Stimulated activated CD8-positive, alpha-beta memory T cell treated with anti-CD3 and anti-CD28 coated beads, Interleukin-12 subunit alpha, Interleukin-12 subunit beta, amount 100 ng/mL, for 1 hour (primary cell): Measurements from ENCODE around the gene EEF1AKMT4.

Source experiments
- DNase-seq: peaks from one replicate; pipeline ENCODE4 v3.0.0-alpha.2; 2020; ENCODE audit warnings: low read depth

EEF1AKMT4 gene

GRCh38 chr3:184235381-184236032 lies 14.0 kb upstream of the EEF1AKMT4 start:
- DNase-seq, result no peak

DNA sequence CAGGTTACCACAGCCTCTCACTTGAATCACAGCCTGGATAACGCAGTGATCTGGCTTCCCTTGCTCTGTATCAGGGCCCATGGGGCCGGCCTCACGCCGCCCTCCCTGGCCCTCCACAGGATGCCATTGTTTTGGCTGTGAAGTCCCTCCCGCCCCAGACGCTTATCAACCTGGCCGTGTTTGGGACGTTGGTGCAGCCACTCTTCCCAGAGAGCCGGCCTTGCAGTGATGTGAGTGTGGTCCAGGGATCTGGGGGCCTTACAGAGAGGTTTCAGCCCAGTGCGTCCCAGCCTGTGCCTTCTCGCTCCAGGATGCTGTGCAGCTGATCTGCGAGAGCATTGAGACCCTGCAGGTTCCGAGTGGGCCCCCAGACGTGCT lies 13.4 kb upstream of the EEF1AKMT4 start:
- DNase-seq, result no peak

- no peak for DNase-seq
These were observed 12.8 kb upstream of the EEF1AKMT4 start for GRCh38 chr3:184236636-184237035.

- DNase-seq, result no peak
These were observed 12.3 kb upstream of the EEF1AKMT4 start for GRCh38 chr3:184237211-184237610.

GRCh38 chr3:184237807-184238206 lies 11.7 kb upstream of the EEF1AKMT4 start:
- DNase-seq, result no peak

GRCh38 chr3:184238246-184238818 lies 11.1 kb upstream of the EEF1AKMT4 start:
- no peak for DNase-seq

DNA sequence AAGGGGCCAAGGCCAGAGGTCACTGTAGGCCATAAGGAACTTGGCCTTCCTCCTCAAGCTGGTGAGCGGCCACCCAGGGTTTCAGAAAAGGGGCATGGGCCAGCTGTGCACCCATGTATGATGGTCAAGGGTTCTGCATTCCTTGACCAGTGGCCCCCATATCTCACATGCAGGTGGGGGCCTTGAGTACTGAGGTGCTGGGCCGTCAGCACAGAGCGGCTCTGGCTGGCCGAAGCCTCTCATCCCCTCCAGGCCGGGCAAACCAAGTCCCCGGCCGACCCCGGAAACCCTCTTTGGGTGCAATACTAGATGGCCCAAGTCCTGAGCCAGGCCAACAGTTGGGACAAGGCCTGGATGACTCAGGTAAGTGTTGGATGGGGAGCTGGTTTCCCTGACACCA lies 10.3 kb upstream of the EEF1AKMT4 start:
- no peak for DNase-seq

DNA sequence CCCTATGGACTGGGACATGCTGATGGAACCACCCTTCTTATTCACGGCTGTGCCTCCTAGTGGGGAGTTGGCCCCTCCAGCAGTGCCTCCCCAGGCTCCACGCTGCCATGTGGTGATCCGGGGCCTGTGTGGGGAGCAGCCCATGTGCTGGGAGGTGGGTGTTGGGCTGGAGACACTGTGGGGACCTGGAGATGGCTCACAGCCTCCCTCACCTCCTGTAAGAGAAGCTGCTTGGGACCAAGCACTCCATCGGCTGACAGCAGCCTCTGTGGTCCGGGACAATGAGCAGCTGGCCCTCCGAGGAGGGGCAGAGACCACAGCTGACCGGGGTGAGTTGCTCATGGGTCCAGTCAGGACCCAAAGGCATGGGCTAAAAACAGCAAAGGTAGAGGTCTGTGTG lies 9.8 kb upstream of the EEF1AKMT4 start:
- DNase-seq, result no peak

DNA sequence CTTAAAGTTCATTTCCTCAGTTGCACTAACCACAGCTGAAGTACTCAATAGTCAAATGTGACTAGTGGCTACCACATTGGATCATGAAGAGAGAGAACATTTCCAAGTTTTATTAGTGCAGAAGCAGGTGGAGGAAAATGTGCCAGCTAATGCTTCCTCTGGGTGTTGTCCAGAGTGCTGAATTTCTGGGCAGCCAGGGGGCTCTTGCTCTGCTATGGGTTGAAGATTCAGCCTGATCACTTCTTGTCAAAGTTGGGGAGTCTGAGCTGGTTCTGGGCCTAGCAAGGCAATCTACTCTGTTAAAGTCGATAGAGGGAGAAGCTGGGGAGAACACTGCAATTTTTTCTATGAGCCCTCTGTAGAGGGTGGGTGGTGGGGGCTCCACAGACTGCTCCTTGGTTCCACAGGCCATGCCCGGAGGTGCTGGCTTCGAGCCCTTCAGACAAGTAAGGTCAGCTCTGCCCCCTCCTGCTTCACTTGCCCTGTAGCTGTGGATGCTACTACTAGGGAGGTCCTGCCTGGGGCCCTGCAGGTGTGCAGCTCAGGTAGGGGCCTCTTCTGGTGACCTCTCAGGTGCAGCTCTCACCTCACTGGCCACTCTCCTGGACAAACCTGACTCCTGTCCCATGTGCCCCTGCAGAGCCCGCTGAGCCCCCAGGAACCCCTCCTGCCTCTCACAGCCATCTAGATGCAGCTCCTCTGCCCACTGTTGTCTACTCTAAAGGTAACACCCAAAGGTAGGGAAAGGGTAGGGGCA lies 8.9 kb upstream of the EEF1AKMT4 start:
- DNase-seq, result no peak

DNA sequence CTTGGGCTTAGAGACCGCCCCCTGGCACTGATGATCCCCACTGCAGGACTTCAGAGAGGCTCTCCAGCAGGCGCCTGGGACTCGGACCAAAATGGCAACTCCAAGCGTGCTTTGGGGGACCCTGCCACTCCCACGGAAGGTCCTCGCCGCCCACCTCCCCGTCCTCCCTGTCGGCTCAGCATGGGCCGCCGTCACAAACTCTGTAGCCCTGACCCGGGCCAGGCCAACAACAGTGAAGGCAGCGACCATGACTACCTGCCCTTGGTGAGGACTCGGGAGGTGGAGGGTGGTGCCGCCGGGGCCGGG lies 8.4 kb upstream of the EEF1AKMT4 start:
- DNase-seq, result no peak

- DNase-seq, result no peak
These were observed 7.8 kb upstream of the EEF1AKMT4 start for GRCh38 chr3:184241447-184242296.

DNA sequence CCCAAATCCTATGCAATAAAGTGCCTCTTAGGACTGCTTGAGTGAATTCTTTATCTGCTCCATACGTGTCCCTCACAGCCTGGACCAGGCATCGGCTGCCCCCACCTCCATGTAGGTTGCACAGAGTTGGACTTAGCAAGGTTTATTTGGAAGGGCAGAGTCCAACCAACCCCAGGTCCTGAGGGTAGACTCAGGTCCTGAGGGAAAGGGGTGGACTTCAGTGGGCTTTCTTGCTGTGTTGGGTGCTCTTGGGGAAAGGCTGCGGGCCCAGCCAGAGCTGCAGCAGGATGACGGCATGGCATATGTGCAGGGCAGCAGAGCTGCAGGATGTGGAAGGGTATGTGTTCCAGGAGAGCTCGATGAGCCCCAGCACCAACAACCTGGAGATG lies 7.2 kb upstream of the EEF1AKMT4 start:
- DNase-seq, result no peak

- DNase-seq, result peak; percentile 77
These were observed 739 bp upstream of the EEF1AKMT4 start, which contains the start of gene ALG3 for GRCh38 chr3:184248454-184249411. ALG3 (minus strand) TSS chr3:184248962; CDS start chr3:184248940, 22 bp downstream.

DNA sequence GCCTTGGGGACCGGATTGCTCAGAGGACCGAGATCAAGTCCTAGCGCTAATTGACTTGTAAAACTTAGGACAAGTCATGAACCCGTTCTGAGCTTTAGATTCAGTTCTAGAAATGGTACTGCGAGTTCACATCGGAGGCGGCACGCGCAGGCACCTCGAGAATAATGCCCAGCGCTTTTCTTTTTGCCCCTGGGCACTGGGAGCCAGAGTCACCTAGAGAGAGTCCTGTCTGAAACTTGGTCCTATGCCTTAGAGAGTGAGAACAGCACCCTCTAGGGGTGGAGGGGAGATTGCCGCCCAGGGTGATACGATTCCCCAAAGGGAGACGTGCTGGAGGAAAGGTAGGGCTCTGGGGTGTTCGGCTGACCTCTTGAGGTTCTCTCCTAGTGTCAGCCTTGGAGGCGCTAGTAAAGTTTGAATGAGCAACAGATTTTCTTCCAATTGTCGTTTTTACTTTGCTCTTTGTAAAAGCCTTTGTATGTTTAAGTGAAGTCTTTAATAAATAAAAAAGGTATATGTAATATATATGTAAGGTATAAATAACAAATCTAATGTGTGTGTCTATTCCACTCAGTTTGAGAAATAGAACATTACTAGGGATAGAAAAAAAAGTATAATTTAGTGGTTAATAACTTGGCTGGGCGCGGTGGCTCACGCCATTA lies 826 bp downstream of the EEF1AKMT4 start:
- DNase-seq, result peak; percentile 80

GRCh38 chr3:184255291-184256039 lies 6.0 kb downstream of the EEF1AKMT4 start:
- no peak for DNase-seq

- DNase-seq, result no peak
These were observed 7.8 kb downstream of the EEF1AKMT4 start for GRCh38 chr3:184257083-184257915.

DNA sequence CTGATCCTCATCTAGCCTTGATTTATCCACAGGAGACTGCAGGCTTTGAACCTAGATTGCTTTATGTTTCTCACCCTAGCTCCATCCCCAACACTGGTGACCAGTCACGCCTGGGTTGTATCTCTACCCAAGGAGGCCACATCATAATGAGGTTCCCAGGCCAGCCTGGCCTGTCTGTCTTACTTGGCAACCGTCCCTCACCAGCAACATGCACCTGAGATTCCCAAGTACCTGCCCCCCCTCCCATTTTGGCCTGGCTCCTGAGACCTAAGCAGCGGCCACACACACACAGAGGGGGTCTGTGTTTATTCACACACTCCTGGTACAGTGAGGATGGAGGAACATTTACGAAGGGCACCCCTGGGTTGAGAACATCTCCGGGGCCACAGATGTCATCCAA lies 9.5 kb downstream of the EEF1AKMT4 start:
- no peak for DNase-seq

DNA sequence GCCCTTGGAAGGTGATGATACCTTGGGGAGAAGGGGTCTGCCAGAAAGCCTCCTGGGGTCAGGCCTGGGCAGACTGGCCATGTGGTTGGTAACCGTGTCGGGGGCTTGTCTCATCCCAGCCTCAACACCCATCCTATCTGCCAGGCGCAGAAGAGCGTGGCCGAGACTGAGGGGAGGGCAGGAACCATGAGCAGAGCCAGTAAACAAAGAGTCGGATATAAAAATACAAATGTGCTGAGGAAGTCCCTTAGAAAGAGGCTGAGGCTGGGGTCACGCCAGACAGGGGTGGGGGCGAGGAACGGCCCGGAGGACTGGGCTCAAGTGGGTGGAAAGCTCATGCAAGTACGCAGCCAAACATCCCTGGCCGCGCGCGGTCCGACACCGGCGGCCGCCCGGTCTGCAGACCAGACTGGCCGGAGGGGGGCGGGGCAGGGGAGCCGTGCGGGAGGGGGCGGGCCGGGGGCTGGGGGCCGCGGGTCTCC lies 10.0 kb downstream of the EEF1AKMT4 start:
- DNase-seq, result no peak
